Keratinocyte (primary cell): ENCODE data around the gene STK17A. TPM values are rescaled to one million over a fixed set of nuclear protein-coding genes. Genes with fewer than 3 reads are reported as not detected.

Experiments
- DNase-seq: peaks from one replicate; pipeline ENCODE4 v3.0.0-alpha.2; 2011; ENCODE audit warnings: low read depth, missing footprints, low spot score
- FAIRE-seq: peaks from 2 replicates; lab custom pipeline; 2011; peaks lifted over from hg19 to GRCh38; lab: Jason Lieb, UNC
- H2AFZ ChIP-seq: 2 replicates; pipeline ENCODE4 v1.6.0; 2012; ENCODE audit warnings: low read length, control low read depth, inconsistent platforms; ENCODE audit not compliant: control insufficient read depth
- H3K27ac ChIP-seq: 2 replicates; pipeline ENCODE4 v1.5.1; 2011; ENCODE audit warnings: low read length; ENCODE audit not compliant: control insufficient read depth, insufficient read depth
- H3K27me3 ChIP-seq: 3 replicates; pipeline ENCODE4 v1.6.0; 2011; ENCODE audit warnings: low read length; ENCODE audit not compliant: control insufficient read depth, insufficient read depth; ENCODE audit errors: extremely low read depth
- H3K36me3 ChIP-seq, 2 experiments: 2 replicates in 1 of 2; 3 replicates in 1 of 2; pipeline ENCODE4 v1.5.1; 2011; ENCODE audit warnings: low read length in 2 of 2, mild to moderate bottlenecking in 1 of 2; ENCODE audit not compliant: control insufficient read depth in 2 of 2, insufficient read depth in 2 of 2; ENCODE audit errors: extremely low read depth in 1 of 2
- H3K4me1 ChIP-seq: 3 replicates; pipeline ENCODE4 v1.5.1; 2011; ENCODE audit warnings: low read length; ENCODE audit not compliant: control insufficient read depth, insufficient read depth; ENCODE audit errors: extremely low read depth
- H3K4me2 ChIP-seq: 3 replicates; pipeline ENCODE4 v1.6.0; 2011; ENCODE audit warnings: low read depth, low read length; ENCODE audit not compliant: control insufficient read depth, insufficient read depth; ENCODE audit errors: extremely low read depth
- H3K4me3 ChIP-seq, 3 experiments: fragments of 200-600 bp in 1 of 3; sonication (generic) in 1 of 3; 2 replicates in 2 of 3; 3 replicates in 1 of 3; pipeline ENCODE4 v1.5.1; 2011 to 2016; ENCODE audit warnings: low read length in 3 of 3, mild to moderate bottlenecking in 3 of 3, control low read depth in 2 of 3, inconsistent platforms in 1 of 3, low read depth in 1 of 3, mixed read lengths in 1 of 3, mixed run types in 1 of 3, moderate library complexity in 1 of 3; ENCODE audit not compliant: control insufficient read depth in 2 of 3, insufficient read depth in 2 of 3; ENCODE audit errors: extremely low read depth in 1 of 3
- H3K79me2 ChIP-seq: 2 replicates; pipeline ENCODE4 v1.6.0; 2012; ENCODE audit warnings: low read length; ENCODE audit not compliant: control insufficient read depth, insufficient read depth
- H3K9ac ChIP-seq: 3 replicates; pipeline ENCODE4 v1.6.0; 2011; ENCODE audit warnings: low read length; ENCODE audit not compliant: control insufficient read depth, insufficient read depth; ENCODE audit errors: extremely low read depth
- H3K9me1 ChIP-seq: 3 replicates; pipeline ENCODE4 v1.6.0; 2011; ENCODE audit warnings: low read length; ENCODE audit not compliant: control insufficient read depth, insufficient read depth; ENCODE audit errors: extremely low read depth
- H3K9me3 ChIP-seq: 2 replicates; pipeline ENCODE4 v1.5.1; 2012; ENCODE audit warnings: low read depth, low read length; ENCODE audit not compliant: control insufficient read depth
- H4K20me1 ChIP-seq: 3 replicates; pipeline ENCODE4 v1.6.0; 2011; ENCODE audit warnings: low read length; ENCODE audit not compliant: control insufficient read depth, insufficient read depth; ENCODE audit errors: extremely low read depth
- CTCF ChIP-seq, 3 experiments: IDR thresholded peaks in 1 of 3; conservative IDR thresholded peaks in 1 of 3; optimal IDR thresholded peaks in 1 of 3; 2 replicates in 2 of 3; 3 replicates in 1 of 3; pipeline versions ENCODE3 to v1.5.1; 2011; ENCODE audit warnings: low read length in 3 of 3, mild to moderate bottlenecking in 3 of 3, moderate library complexity in 2 of 3, control low read depth in 1 of 3, inconsistent platforms in 1 of 3; ENCODE audit not compliant: insufficient read depth in 2 of 3; ENCODE audit errors: extremely low read depth in 1 of 3
- EZH2 ChIP-seq: IDR thresholded peaks from one replicate; pipeline ENCODE4 v1.6.1; 2012; ENCODE audit warnings: inconsistent platforms, mild to moderate bottlenecking, low read length, moderate library complexity
- dilution Hi-C: fragments of 300-500 bp; cut with MboI; formaldehyde crosslinking; loops from one replicate; pipeline ENCODE4 v1.7.0; 2020; ENCODE audit warnings: low sequenced_read_pairs; ENCODE audit not compliant: extremely low pct_ligation_motif_present
- polyA plus RNA-seq, 5 experiments: library from polyadenylated mRNA; depleted of rRNA in 3 of 5; stranded (reverse) in 3 of 5; stranded (forward) in 1 of 5; unstranded in 1 of 5; fragments of >200 nt; gene quantifications; 1 replicate in 1 of 5; 2 replicates in 3 of 5; 3 replicates in 1 of 5; pipeline versions ENCODE4 v1.2.1 to v1.2.3, GENCODE V29; 2011 to 2012; ENCODE audit warnings: missing spikeins in 2 of 5, low read depth in 1 of 5, low replicate concordance in 1 of 5

STK17A gene
- polyA plus RNA-seq, 1 donor (not counting 4 experiments of a cell fraction or from before 2014, with no cell fraction given): 81.3 TPM

DNA sequence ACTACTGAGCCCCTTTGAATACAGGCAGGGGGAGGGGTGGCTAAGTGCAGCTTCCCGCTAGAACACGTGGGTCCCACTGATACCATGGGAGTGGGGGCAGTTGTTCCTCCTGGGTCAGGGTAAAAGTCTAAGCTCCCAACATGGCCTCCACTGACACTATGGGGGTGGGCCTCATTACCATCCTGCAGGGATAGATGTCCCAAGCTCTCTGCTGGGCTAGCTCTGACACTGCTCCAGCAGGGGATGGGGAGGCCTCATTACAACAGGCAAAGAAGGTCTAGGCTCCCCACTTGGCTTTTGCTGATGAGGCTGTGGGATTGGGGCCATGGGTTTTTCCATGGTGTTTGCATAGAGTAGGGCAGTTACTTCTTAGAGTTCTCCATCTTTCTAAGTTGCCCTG is 51.5 kb downstream of the STK17A start:
- Histone ChIP-seq H2AFZ (no peak overlapping the region), H3K4me1 (peaks cover 31% of the 10 kb centered on the region), H3K4me3 (no peak overlapping the region), H3K9me3 (no peaks in the 10 kb centered on the region), H3K36me3 (peaks cover 10 to 40% of the 10 kb centered on the region in 2 experiments), H3K9me1 (no peaks in the 10 kb centered on the region), H3K27ac (no peak overlapping the region), H3K79me2 (peaks cover 11% of the 10 kb centered on the region), H4K20me1 (no peaks in the 10 kb centered on the region), H3K9ac (no peak overlapping the region), H3K27me3 (no peaks in the 10 kb centered on the region), H3K4me2 (no peak overlapping the region)
- TF ChIP-seq EZH2 (no peak), CTCF (optimal IDR thresholded peaks at IDR 0.05 in 1 of 3, IDR thresholded peaks at IDR 0.05 in 1 of 3, conservative IDR thresholded peaks at IDR 0.05 in 1 of 3; ENCODE audit: extremely low read depth in 1 of 3, insufficient read depth in 2 of 3, low read length in 3 of 3) (no peak)
- dilution Hi-C loops: no loop called here
- FAIRE-seq (no peak), DNase-seq (no peak)

- H3K9ac ChIP-seq: peak overlapping the region; percentile 51
- peak overlapping the region; percentile 74 for H3K27ac ChIP-seq
- DNase-seq (peak; percentile 75), FAIRE-seq (peak; percentile 96)
- peak overlapping the region in 1 of 3 experiments; percentile 42 for H3K4me3 ChIP-seq
- peaks cover 12% of the 10 kb centered on the region for H3K79me2 ChIP-seq
- H2AFZ ChIP-seq: no peak overlapping the region
- no peak for TF ChIP-seq CTCF (optimal IDR thresholded peaks at IDR 0.05 in 1 of 3, IDR thresholded peaks at IDR 0.05 in 1 of 3, conservative IDR thresholded peaks at IDR 0.05 in 1 of 3; ENCODE audit: extremely low read depth in 1 of 3, insufficient read depth in 2 of 3, low read length in 3 of 3)
- no peak for TF ChIP-seq EZH2
- H3K9me3 ChIP-seq: no peaks in the 10 kb centered on the region
- peaks cover 37% of the 10 kb centered on the region for H3K4me1 ChIP-seq
- H3K4me2 ChIP-seq: peak overlapping the region; percentile 67
- dilution Hi-C loops: no loop called here
- no peaks in the 10 kb centered on the region for H3K27me3 ChIP-seq
- H3K36me3 ChIP-seq: peaks cover 10 to 44% of the 10 kb centered on the region in 2 experiments
- no peaks in the 10 kb centered on the region for H4K20me1 ChIP-seq
- no peaks in the 10 kb centered on the region for H3K9me1 ChIP-seq
Measured at GRCh38 chr7:43636093-43636492, 53.2 kb downstream of the STK17A start.
